Measurements from ENCODE around the gene NAA40.

Gene NAA40

GRCh38 chr11:63986156-63986931 lies 47.5 kb downstream of the NAA40 start, which contains the start of gene OTUB1:
Gene OTUB1 (plus strand): TSS chr11:63986438. CDS start chr11:63986457, 19 bp downstream.
- Histone ChIP-seq H3K4me1 (no peaks in the 10 kb centered on the region), H3K9me3 (no peaks in the 10 kb centered on the region), H3K4me3 (ENCODE audit: low read depth, low read length) (peak within 1 kb of the TSS; percentile 66), H3K27me3 (no peaks in the 10 kb centered on the region), H3K36me3 (no peaks in the 10 kb centered on the region; the same call in 1 of the 2 replicates)
- TF ChIP-seq CTCF (IDR thresholded peaks at IDR 0.05; ENCODE audit: low read depth, low read length): no peak
- peak; percentile 89 for DNase-seq

GRCh38 chr11:63986932-63987513 lies 48.2 kb downstream of the NAA40 start:
- DNase-seq: no peak
- no peak for TF ChIP-seq CTCF (IDR thresholded peaks at IDR 0.05; ENCODE audit: low read depth, low read length)
- peak overlapping the region; percentile 66 for H3K4me3 ChIP-seq (ENCODE audit: low read depth, low read length)
- H3K27me3 ChIP-seq: no peaks in the 10 kb centered on the region
- no peaks in the 10 kb centered on the region for H3K9me3 ChIP-seq
- H3K36me3 ChIP-seq: no peaks in the 10 kb centered on the region; the same call in 1 of the 2 replicates
- no peaks in the 10 kb centered on the region for H3K4me1 ChIP-seq

DNA sequence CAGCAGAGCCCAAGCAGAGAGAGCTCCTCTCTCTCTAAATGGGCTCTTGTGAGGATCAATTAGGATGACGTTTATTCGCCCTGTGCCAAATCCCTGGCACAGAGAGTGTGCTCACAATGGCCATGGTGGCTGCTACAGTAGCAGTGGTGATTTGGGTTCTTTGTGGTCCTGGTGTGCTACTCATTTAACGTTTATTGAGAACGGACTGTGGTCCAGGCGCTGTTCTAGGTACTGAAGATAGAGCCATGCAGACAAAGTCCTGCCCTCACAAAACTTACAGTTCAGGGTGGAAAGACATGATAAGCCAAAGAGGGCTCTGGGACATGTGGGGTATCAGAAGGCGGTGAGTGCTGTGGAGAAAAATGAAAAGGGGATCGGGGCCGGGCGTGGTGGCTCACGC lies 52.8 kb downstream of the NAA40 start:
- Histone ChIP-seq H3K27me3 (no peaks in the 10 kb centered on the region), H3K4me3 (ENCODE audit: low read depth, low read length) (no peak overlapping the region), H3K36me3 (peaks cover 6% of the 10 kb centered on the region; the same call in 1 of the 2 replicates), H3K4me1 (no peaks in the 10 kb centered on the region), H3K9me3 (no peaks in the 10 kb centered on the region)
- TF ChIP-seq CTCF (IDR thresholded peaks at IDR 0.05; ENCODE audit: low read depth, low read length): no peak
- no peak for DNase-seq

- Histone ChIP-seq H3K4me1 (no peaks in the 10 kb centered on the region), H3K27me3 (no peaks in the 10 kb centered on the region), H3K9me3 (no peaks in the 10 kb centered on the region), H3K36me3 (peaks cover 14% of the 10 kb centered on the region), H3K4me3 (ENCODE audit: low read depth, low read length) (no peak overlapping the region)
- DNase-seq: no peak
- TF ChIP-seq CTCF (IDR thresholded peaks at IDR 0.05; ENCODE audit: low read depth, low read length): no peak
Measured at GRCh38 chr11:63993100-63993499, 54.3 kb downstream of the NAA40 start.

- no peak for DNase-seq
- TF ChIP-seq CTCF (IDR thresholded peaks at IDR 0.05; ENCODE audit: low read depth, low read length): no peak
- Histone ChIP-seq H3K9me3 (no peaks in the 10 kb centered on the region), H3K36me3 (peaks cover 14% of the 10 kb centered on the region), H3K4me3 (ENCODE audit: low read depth, low read length) (no peak overlapping the region), H3K4me1 (peaks cover 4% of the 10 kb centered on the region), H3K27me3 (no peaks in the 10 kb centered on the region)
Measured at GRCh38 chr11:63993993-63994392, 55.2 kb downstream of the NAA40 start.

DNA sequence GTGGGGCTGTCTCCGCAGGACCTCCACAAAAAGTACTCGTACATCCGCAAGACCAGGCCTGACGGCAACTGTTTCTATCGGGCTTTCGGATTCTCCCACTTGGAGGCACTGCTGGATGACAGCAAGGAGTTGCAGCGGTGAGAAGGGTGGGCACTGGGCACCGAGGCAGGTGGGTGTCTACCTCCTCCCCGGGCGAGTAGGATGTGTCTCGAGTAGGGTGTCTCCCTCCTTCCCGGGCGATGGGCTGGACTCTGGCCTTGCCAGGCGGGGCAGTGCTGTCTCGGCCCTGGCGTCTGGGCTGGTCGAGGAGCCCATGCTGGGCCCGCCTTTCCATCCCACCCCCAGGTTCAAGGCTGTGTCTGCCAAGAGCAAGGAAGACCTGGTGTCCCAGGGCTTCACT lies 57.7 kb downstream of the NAA40 start:
- H3K9me3 ChIP-seq: no peaks in the 10 kb centered on the region
- H3K4me1 ChIP-seq: peaks cover 5% of the 10 kb centered on the region
- TF ChIP-seq CTCF (IDR thresholded peaks at IDR 0.05; ENCODE audit: low read depth, low read length): no peak
- no peak for DNase-seq
- H3K4me3 ChIP-seq (ENCODE audit: low read depth, low read length): no peak overlapping the region
- peaks cover 14% of the 10 kb centered on the region for H3K36me3 ChIP-seq
- H3K27me3 ChIP-seq: no peaks in the 10 kb centered on the region

Measured in BE2C (cell line).